IMR-90 (cell line): ENCODE measurements around the gene DGKE. TPM values are rescaled to one million over a fixed set of nuclear protein-coding genes. Genes with fewer than 3 reads are reported as not detected.
A peak's percentile ranks its signal among the peaks of the same experiment; 100 is the strongest.

ENCODE experiments used
- ATAC-seq: fragments of 200-7000 bp; cut with Tn5 transposase; 2 replicates; pipeline ENCODE4 v1.9.1; 2020; ENCODE audit warnings: low read depth, mild to moderate bottlenecking, moderate library complexity
- BruUV-seq: library from RNA; stranded (reverse); fragments of 400-500 nt; replicated peaks from 2 replicates; lab custom pipeline; 2021; lab: Mats Ljungman, UMichigan
- CTCF ChIA-PET: fragments of 300-600 bp; formaldehyde crosslinking; extraction: SDS; loops from one replicate; lab custom pipeline; 2021; ENCODE audit warnings: antibody characterized with exemption; lab: Yijun Ruan, JAX
- POLR2A ChIA-PET: fragments of 300-600 bp; sonication (Branson Sonifier 250); formaldehyde crosslinking; loops from one replicate; lab custom pipeline; 2022; ENCODE audit warnings: antibody characterized with exemption; ENCODE audit not compliant: unreplicated experiment; lab: Charles Lee
- DNase-seq: peaks from one replicate; pipeline ENCODE4 v3.0.0; 2013
- H2AFZ ChIP-seq: replicated peaks from 2 replicates; pipeline ENCODE3; 2013; ENCODE audit warnings: low read length, mild to moderate bottlenecking; ENCODE audit not compliant: poor library complexity
- H2AK5ac ChIP-seq: 2 replicates; pipeline ENCODE4 v1.6.1; 2013; ENCODE audit warnings: low read depth, low read length, inconsistent platforms
- H2AK9ac ChIP-seq: replicated peaks from 2 replicates; pipeline ENCODE3; 2013; ENCODE audit warnings: mild to moderate bottlenecking, low read depth, low read length, moderate library complexity; ENCODE audit not compliant: poor library complexity
- H2BK120ac ChIP-seq: 2 replicates; pipeline ENCODE4 v1.6.1; 2013; ENCODE audit warnings: low read depth, low read length, inconsistent platforms
- H2BK15ac ChIP-seq: 3 replicates; pipeline ENCODE4 v1.6.1; 2013; ENCODE audit warnings: low read depth, low read length, inconsistent platforms
- H2BK20ac ChIP-seq: 2 replicates; pipeline ENCODE4 v1.6.1; 2013; ENCODE audit warnings: low read depth, mild to moderate bottlenecking, inconsistent platforms, low read length, moderate library complexity
- H2BK5ac ChIP-seq: 2 replicates; pipeline ENCODE4 v1.6.1; 2013; ENCODE audit warnings: mild to moderate bottlenecking, low read depth, low read length, inconsistent platforms; ENCODE audit not compliant: poor library complexity, severe bottlenecking
- H3K14ac ChIP-seq: replicated peaks from 2 replicates; pipeline ENCODE4 v1.6.1; 2013; ENCODE audit warnings: low read depth, low read length, inconsistent platforms
- H3K18ac ChIP-seq: 2 replicates; pipeline ENCODE4 v1.6.1; 2013; ENCODE audit warnings: low read depth, low read length, control low read depth
- H3K23ac ChIP-seq: 2 replicates; pipeline ENCODE4 v1.6.1; 2013; ENCODE audit warnings: low read depth, low read length, inconsistent platforms
- H3K27ac ChIP-seq: 2 replicates; pipeline ENCODE4 v1.5.1; 2013; ENCODE audit warnings: mild to moderate bottlenecking, control low read depth, low read length; ENCODE audit not compliant: insufficient read depth
- H3K27me3 ChIP-seq: 2 replicates; pipeline ENCODE4 v1.6.1; 2013; ENCODE audit warnings: low read length; ENCODE audit not compliant: control insufficient read depth, insufficient read depth
- H3K36me3 ChIP-seq: 2 replicates; pipeline ENCODE4 v1.6.1; 2013; ENCODE audit warnings: low read length, mixed read lengths; ENCODE audit not compliant: control insufficient read depth, insufficient read depth
- H3K4ac ChIP-seq: 2 replicates; pipeline ENCODE4 v1.6.1; 2013; ENCODE audit warnings: low read depth, low read length, inconsistent platforms
- H3K4me1 ChIP-seq: 2 replicates; pipeline ENCODE4 v1.6.1; 2013; ENCODE audit warnings: low read length, mixed read lengths; ENCODE audit not compliant: control insufficient read depth, insufficient read depth
- H3K4me2 ChIP-seq: 2 replicates; pipeline ENCODE4 v1.6.1; 2013; ENCODE audit warnings: low read depth, mild to moderate bottlenecking, control low read depth, low read length, moderate library complexity
- H3K4me3 ChIP-seq: 2 replicates; pipeline ENCODE4 v1.5.1; 2013; ENCODE audit warnings: low read depth, mild to moderate bottlenecking, control low read depth, low read length, moderate library complexity; ENCODE audit not compliant: insufficient read depth
- H3K56ac ChIP-seq: 2 replicates; pipeline ENCODE4 v1.6.1; 2013; ENCODE audit warnings: low read length, inconsistent platforms; ENCODE audit not compliant: insufficient read depth; ENCODE audit errors: extremely low read depth
- H3K79me1 ChIP-seq, 2 experiments: 2 replicates each; pipeline ENCODE4 v1.6.1; 2013; ENCODE audit warnings: low read length in 2 of 2, inconsistent platforms in 1 of 2, low read depth in 1 of 2
- H3K9ac ChIP-seq: 2 replicates; pipeline ENCODE4 v1.6.1; 2013; ENCODE audit warnings: low read depth, low read length, control low read depth
- H3K9me1 ChIP-seq: 2 replicates; pipeline ENCODE4 v1.6.1; 2013; ENCODE audit warnings: low read length, inconsistent platforms; ENCODE audit not compliant: insufficient read depth
- H3K9me3 ChIP-seq: 2 replicates; pipeline ENCODE4 v1.6.1; 2013; ENCODE audit warnings: low read length; ENCODE audit not compliant: control insufficient read depth, insufficient read depth
- H4K20me1 ChIP-seq: 2 replicates; pipeline ENCODE4 v1.6.1; 2013; ENCODE audit warnings: low read length, inconsistent platforms; ENCODE audit not compliant: insufficient read depth
- H4K5ac ChIP-seq: 2 replicates; pipeline ENCODE4 v1.6.1; 2013; ENCODE audit warnings: mild to moderate bottlenecking, low read depth, low read length, control low read depth
- H4K8ac ChIP-seq, 2 experiments: 2 replicates each; pipeline ENCODE4 v1.6.1; 2013; ENCODE audit warnings: low read depth in 2 of 2, low read length in 2 of 2, control low read depth in 1 of 2, inconsistent platforms in 1 of 2
- H4K91ac ChIP-seq: 2 replicates; pipeline ENCODE4 v1.6.1; 2013; ENCODE audit warnings: low read depth, low read length, inconsistent platforms; ENCODE audit not compliant: insufficient read depth
- BHLHE40 ChIP-seq: fragments of 150-350 bp; IDR thresholded peaks from 2 replicates; pipeline ENCODE4 v1.6.1; 2016; ENCODE audit warnings: mild to moderate bottlenecking, low read depth, low read length
- CEBPB ChIP-seq: IDR thresholded peaks from 2 replicates; pipeline ENCODE4 v1.6.1; 2012; ENCODE audit warnings: low read depth, low read length, improper control_type of control experiment
- CHD1 ChIP-seq: IDR thresholded peaks from 2 replicates; pipeline ENCODE4 v1.6.1; 2012; ENCODE audit warnings: low read depth, low read length, improper control_type of control experiment
- FOS ChIP-seq: fragments of 150-350 bp; IDR thresholded peaks from 2 replicates; pipeline ENCODE4 v1.6.1; 2016; ENCODE audit warnings: low read depth, low read length
- MAFK ChIP-seq: IDR thresholded peaks from 2 replicates; pipeline ENCODE4 v1.6.1; 2012; ENCODE audit warnings: low read depth, low read length, improper control_type of control experiment
- MAZ ChIP-seq: IDR thresholded peaks from 2 replicates; pipeline ENCODE4 v1.6.1; 2012; ENCODE audit warnings: low read depth, mild to moderate bottlenecking, low read length, improper control_type of control experiment, moderate library complexity, borderline replicate concordance
- MXI1 ChIP-seq: IDR thresholded peaks from 2 replicates; pipeline ENCODE4 v1.6.1; 2012; ENCODE audit warnings: low read depth, mild to moderate bottlenecking, low read length, moderate library complexity, borderline replicate concordance
- NFE2L2 ChIP-seq: fragments of 150-350 bp; IDR thresholded peaks from 2 replicates; pipeline ENCODE4 v1.6.1; 2016; ENCODE audit warnings: low read depth, mild to moderate bottlenecking, low read length
- POLR2A ChIP-seq: IDR thresholded peaks from 2 replicates; pipeline ENCODE4 v1.6.1; 2012; ENCODE audit warnings: mild to moderate bottlenecking, low read depth, low read length
- RFX5 ChIP-seq: IDR thresholded peaks from 2 replicates; pipeline ENCODE4 v1.8.0; 2012; ENCODE audit warnings: low read depth, mild to moderate bottlenecking, low read length, moderate library complexity
- SMC3 ChIP-seq: fragments of 150-350 bp; IDR thresholded peaks from 2 replicates; pipeline ENCODE4 v1.6.1; 2016; ENCODE audit warnings: low read depth, mild to moderate bottlenecking, antibody characterized with exemption, low read length, moderate library complexity
- WGBS, 2 experiments: methylation state at CpG; one replicate each; pipeline versions ENCODE4 v1.1.5 to v1.1.7; 2013; ENCODE audit warnings: missing lambda C conversion rate in 2 of 2; ENCODE audit not compliant: insufficient read length in 1 of 2; ENCODE audit errors: extremely low coverage in 2 of 2; 5-methylcytosine and 5-hydroxymethylcytosine counted together
- dilution Hi-C: fragments of 300-500 bp; cut with HindIII; formaldehyde crosslinking; loops from one replicate; pipeline ENCODE4 v1.14.3; 2018; ENCODE audit warnings: low sequenced_read_pairs; ENCODE audit not compliant: unreplicated experiment
- in situ Hi-C: fragments of 300-500 bp; cut with MboI; formaldehyde crosslinking; loops from 3 replicates; pipeline ENCODE4 v1.14.3; 2019; ENCODE audit warnings: low sequenced_read_pairs, inconsistent platforms, mixed read lengths
- intact Hi-C: fragments of 100-400 bp; cut with micrococcal nuclease; formaldehyde crosslinking; loops from 2 replicates; pipeline ENCODE4 v1.10.0; 2022
- polyA plus RNA-seq, 3 experiments: library from polyadenylated mRNA; depleted of rRNA; stranded (reverse); fragments of >200 nt; gene quantifications; 2 replicates each; pipeline ENCODE4 v1.2.3, GENCODE V29; 2012; ENCODE audit warnings: low replicate concordance in 1 of 3
- total RNA-seq: library from RNA; depleted of rRNA; stranded (reverse); fragments of >200 nt; gene quantifications from 2 replicates; pipeline ENCODE4 v1.2.3, GENCODE V29; 2012
- TF ChIP-seq, protein P1 (sequence below): conservative IDR thresholded peaks from 2 replicates; pipeline ENCODE4 v1.5.1; 2012; ENCODE audit warnings: mild to moderate bottlenecking, low read depth, low read length, improper control_type of control experiment
- TF ChIP-seq, protein P2 (sequence below): fragments of 150-350 bp; IDR thresholded peaks from 2 replicates; pipeline ENCODE4 v1.6.1; 2017; ENCODE audit warnings: mild to moderate bottlenecking, antibody characterized with exemption, low read length, low read depth
- TF ChIP-seq, protein P3 (sequence below): fragments of 150-350 bp; IDR thresholded peaks from 2 replicates; pipeline ENCODE4 v1.6.1; 2016; ENCODE audit warnings: low read depth, mild to moderate bottlenecking, low read length, moderate library complexity, borderline replicate concordance

DGKE gene
- total and polyA plus RNA-seq, 2 of the 4 experiments (the other 2 are of a cell fraction): 3.9 to 5.0 TPM

DNA sequence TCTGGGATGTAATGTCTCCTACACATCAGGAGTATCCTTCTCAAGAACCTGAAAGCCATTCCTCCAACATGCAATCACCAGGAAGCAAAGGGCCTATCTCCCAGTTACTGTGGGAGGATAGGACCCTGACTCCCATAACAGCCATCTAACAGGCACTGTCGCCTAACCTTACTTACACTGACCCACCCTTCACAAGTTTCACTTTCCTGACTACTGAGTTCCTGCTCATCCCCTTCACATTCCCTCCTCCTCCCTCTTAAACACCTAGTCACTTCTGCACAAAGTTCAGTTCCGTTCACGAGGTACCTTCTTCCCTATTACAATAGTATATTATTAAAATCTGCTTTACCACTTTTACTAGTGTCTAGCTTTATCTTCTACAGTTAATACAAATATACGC lies 1.5 kb upstream of the DGKE start:
- Histone ChIP-seq H3K14ac (peak overlapping the region; percentile 80), H4K5ac (0 out of 2 replicates have a peak overlapping the region, but pooled peaks have one; percentile 4), H3K9me1 (peaks cover 21% of the 10 kb centered on the region), H3K23ac (peak overlapping the region; percentile 89), H4K91ac (no peak overlapping the region), H3K9me3 (no peaks in the 10 kb centered on the region), H3K79me1 (peaks cover 32 to 49% of the 10 kb centered on the region in 2 experiments), H3K4me1 (peaks cover 8% of the 10 kb centered on the region), H4K20me1 (peaks cover 19% of the 10 kb centered on the region), H2BK120ac (no peak overlapping the region), H3K18ac (peak overlapping the region; percentile 5; the same call in 1 of the 2 replicates), H3K4me2 (peak overlapping the region; percentile 93), H2BK20ac (no peak overlapping the region), H2BK5ac (no peak overlapping the region), H2AFZ (peak overlapping the region; percentile 65), H2AK9ac (peak overlapping the region; percentile 57), H3K4me3 (peak overlapping the region; percentile 30), H2AK5ac (peak overlapping the region; percentile 24; the same call in 1 of the 2 replicates), H3K27me3 (no peaks in the 10 kb centered on the region), H2BK15ac (no peak overlapping the region), H3K36me3 (no peaks in the 10 kb centered on the region; the same call in 1 of the 2 replicates), H3K4ac (peak overlapping the region; percentile 47; the same call in 1 of the 2 replicates), H4K8ac (peak overlapping the region in 1 of 2 experiments; percentile 20; a peak in 2 of 4 replicates), H3K9ac (peak overlapping the region; percentile 66), H3K27ac (no peak overlapping the region), H3K56ac (no peak overlapping the region)
- no TSS peak for BruUV-seq
- DNase-seq: no peak
- no peak for ATAC-seq
- CTCF ChIA-PET: no interaction called here
- intact Hi-C loops: loop anchor here (5.0 kb wide), 1 partner anchor 240 kb away; the partner anchor contains the start of gene NOG
- in situ Hi-C loops: no loop called here
- TF ChIP-seq BHLHE40 (no peak), RFX5 (no peak), POLR2A (no peak), SMC3 (no peak), MAFK (no peak), CEBPB (no peak), MAZ (no peak), NFE2L2 (no peak), CHD1 (no peak), MXI1 (no peak), FOS (no peak)
- TF ChIP-seq, protein P1, sequence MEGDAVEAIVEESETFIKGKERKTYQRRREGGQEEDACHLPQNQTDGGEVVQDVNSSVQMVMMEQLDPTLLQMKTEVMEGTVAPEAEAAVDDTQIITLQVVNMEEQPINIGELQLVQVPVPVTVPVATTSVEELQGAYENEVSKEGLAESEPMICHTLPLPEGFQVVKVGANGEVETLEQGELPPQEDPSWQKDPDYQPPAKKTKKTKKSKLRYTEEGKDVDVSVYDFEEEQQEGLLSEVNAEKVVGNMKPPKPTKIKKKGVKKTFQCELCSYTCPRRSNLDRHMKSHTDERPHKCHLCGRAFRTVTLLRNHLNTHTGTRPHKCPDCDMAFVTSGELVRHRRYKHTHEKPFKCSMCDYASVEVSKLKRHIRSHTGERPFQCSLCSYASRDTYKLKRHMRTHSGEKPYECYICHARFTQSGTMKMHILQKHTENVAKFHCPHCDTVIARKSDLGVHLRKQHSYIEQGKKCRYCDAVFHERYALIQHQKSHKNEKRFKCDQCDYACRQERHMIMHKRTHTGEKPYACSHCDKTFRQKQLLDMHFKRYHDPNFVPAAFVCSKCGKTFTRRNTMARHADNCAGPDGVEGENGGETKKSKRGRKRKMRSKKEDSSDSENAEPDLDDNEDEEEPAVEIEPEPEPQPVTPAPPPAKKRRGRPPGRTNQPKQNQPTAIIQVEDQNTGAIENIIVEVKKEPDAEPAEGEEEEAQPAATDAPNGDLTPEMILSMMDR: no peak
- TF ChIP-seq, protein P2, sequence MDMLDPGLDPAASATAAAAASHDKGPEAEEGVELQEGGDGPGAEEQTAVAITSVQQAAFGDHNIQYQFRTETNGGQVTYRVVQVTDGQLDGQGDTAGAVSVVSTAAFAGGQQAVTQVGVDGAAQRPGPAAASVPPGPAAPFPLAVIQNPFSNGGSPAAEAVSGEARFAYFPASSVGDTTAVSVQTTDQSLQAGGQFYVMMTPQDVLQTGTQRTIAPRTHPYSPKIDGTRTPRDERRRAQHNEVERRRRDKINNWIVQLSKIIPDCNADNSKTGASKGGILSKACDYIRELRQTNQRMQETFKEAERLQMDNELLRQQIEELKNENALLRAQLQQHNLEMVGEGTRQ: no peak
- TF ChIP-seq, protein P3, sequence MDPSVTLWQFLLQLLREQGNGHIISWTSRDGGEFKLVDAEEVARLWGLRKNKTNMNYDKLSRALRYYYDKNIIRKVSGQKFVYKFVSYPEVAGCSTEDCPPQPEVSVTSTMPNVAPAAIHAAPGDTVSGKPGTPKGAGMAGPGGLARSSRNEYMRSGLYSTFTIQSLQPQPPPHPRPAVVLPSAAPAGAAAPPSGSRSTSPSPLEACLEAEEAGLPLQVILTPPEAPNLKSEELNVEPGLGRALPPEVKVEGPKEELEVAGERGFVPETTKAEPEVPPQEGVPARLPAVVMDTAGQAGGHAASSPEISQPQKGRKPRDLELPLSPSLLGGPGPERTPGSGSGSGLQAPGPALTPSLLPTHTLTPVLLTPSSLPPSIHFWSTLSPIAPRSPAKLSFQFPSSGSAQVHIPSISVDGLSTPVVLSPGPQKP: no peak
- WGBS, 2 experiments: 83% methylated on average over 1 of the region's 4 CpGs; no CpG with 5 or more reads in 1 of the 2 experiments
- POLR2A ChIA-PET: no interaction called here
- dilution Hi-C loops: no loop called here
